Panc1 (cell line): ENCODE results near the gene GPR107. TPM values are rescaled to one million over a fixed set of nuclear protein-coding genes. Genes with fewer than 3 reads are reported as not detected.

ENCODE experiments used
- ATAC-seq: fragments of 200-7000 bp; cut with Tn5 transposase; 2 replicates; pipeline ENCODE4 v1.9.1; 2020; ENCODE audit warnings: mild to moderate bottlenecking, moderate library complexity
- BruUV-seq: library from RNA; stranded (reverse); fragments of 400-500 nt; replicated peaks from 2 replicates; lab custom pipeline; 2021; lab: Mats Ljungman, UMichigan
- CTCF ChIA-PET: fragments of 300-600 bp; sonication (Branson Sonifier 250); formaldehyde crosslinking; loops from one replicate; lab custom pipeline; 2022; ENCODE audit warnings: antibody characterized with exemption; lab: Charles Lee
- POLR2A ChIA-PET: fragments of 300-600 bp; sonication (Branson Sonifier 250); formaldehyde crosslinking; loops from one replicate; lab custom pipeline; 2022; ENCODE audit warnings: antibody characterized with exemption; lab: Charles Lee
- DNase-seq: peaks from one replicate; pipeline ENCODE4 v3.0.0-alpha.2; 2010; ENCODE audit warnings: low read depth, low spot score
- H3K27ac ChIP-seq: 2 replicates; pipeline ENCODE4 v1.5.1; 2011; ENCODE audit warnings: mild to moderate bottlenecking, low read length, inconsistent platforms
- H3K27me3 ChIP-seq: fragments of 200-500 bp; sonication (Bioruptor generic); 2 replicates; pipeline ENCODE4 v1.6.0; 2014; ENCODE audit warnings: low read length, inconsistent platforms; ENCODE audit not compliant: control insufficient read depth, insufficient read depth
- H3K36me3 ChIP-seq: fragments of 200-500 bp; sonication (Bioruptor generic); 2 replicates; pipeline ENCODE4 v1.5.1; 2014; ENCODE audit warnings: inconsistent platforms, mild to moderate bottlenecking, low read length, moderate library complexity; ENCODE audit not compliant: control insufficient read depth, insufficient read depth
- H3K4me1 ChIP-seq: 2 replicates; pipeline ENCODE4 v1.5.1; 2011; ENCODE audit warnings: inconsistent platforms, mild to moderate bottlenecking, low read length, moderate library complexity; ENCODE audit not compliant: control insufficient read depth, insufficient read depth
- H3K4me3 ChIP-seq, 2 experiments: 2 replicates each; pipeline ENCODE4 v1.5.1; 2011 to 2012; ENCODE audit warnings: low read depth in 2 of 2, low read length in 2 of 2, mild to moderate bottlenecking in 2 of 2, inconsistent platforms in 1 of 2, moderate library complexity in 1 of 2
- H3K9me3 ChIP-seq: fragments of 200-500 bp; sonication (Bioruptor generic); 2 replicates; pipeline ENCODE4 v1.5.1; 2014; ENCODE audit warnings: low read depth, mild to moderate bottlenecking, inconsistent platforms, low read length, moderate library complexity; ENCODE audit not compliant: control insufficient read depth, insufficient read depth
- POLR2AphosphoS5 ChIP-seq: IDR thresholded peaks from 2 replicates; pipeline ENCODE4 v1.6.1; 2012; ENCODE audit warnings: mild to moderate bottlenecking, low read depth, low read length, moderate library complexity
- SIN3A ChIP-seq: IDR thresholded peaks from 2 replicates; pipeline ENCODE4 v1.6.1; 2012; ENCODE audit warnings: low read depth, mild to moderate bottlenecking, low read length, moderate library complexity, borderline replicate concordance; ENCODE audit not compliant: insufficient read depth
- TCF7L2 ChIP-seq: IDR thresholded peaks from 2 replicates; pipeline ENCODE4 v1.6.1; 2011; ENCODE audit warnings: mild to moderate bottlenecking, low read depth, low read length, inconsistent platforms
- in situ Hi-C: cut with HindIII; loops from 2 replicates; pipeline ENCODE4 v1.10.0; 2016; ENCODE audit warnings: low sequenced_read_pairs, low pct_unique_long_range_greater_than_20kb
- intact Hi-C: fragments of 100-400 bp; cut with micrococcal nuclease; formaldehyde crosslinking; loops from one replicate; pipeline ENCODE4 v1.10.0; 2022; ENCODE audit not compliant: unreplicated experiment
- total RNA-seq: library from RNA; stranded (reverse); gene quantifications from one replicate; pipeline ENCODE4 v1.2.1, GENCODE V29; 2021; ENCODE audit not compliant: unreplicated experiment
- TF ChIP-seq, protein P1 (sequence below): fragments of 450-650 bp; IDR thresholded peaks from 2 replicates; pipeline ENCODE4 v1.5.1; 2017; ENCODE audit warnings: mild to moderate bottlenecking
- TF ChIP-seq, protein P2 (sequence below), 2 experiments: IDR thresholded peaks; 2 replicates each; pipeline ENCODE4 v1.6.1; 2011 to 2012; ENCODE audit warnings: low read depth in 2 of 2, control low read depth in 1 of 2, low read length in 1 of 2, mild to moderate bottlenecking in 1 of 2, moderate library complexity in 1 of 2; ENCODE audit not compliant: insufficient read depth in 1 of 2

GPR107 gene
- total RNA-seq, 1 experiment from 2014 or later, result 43.0 TPM

DNA sequence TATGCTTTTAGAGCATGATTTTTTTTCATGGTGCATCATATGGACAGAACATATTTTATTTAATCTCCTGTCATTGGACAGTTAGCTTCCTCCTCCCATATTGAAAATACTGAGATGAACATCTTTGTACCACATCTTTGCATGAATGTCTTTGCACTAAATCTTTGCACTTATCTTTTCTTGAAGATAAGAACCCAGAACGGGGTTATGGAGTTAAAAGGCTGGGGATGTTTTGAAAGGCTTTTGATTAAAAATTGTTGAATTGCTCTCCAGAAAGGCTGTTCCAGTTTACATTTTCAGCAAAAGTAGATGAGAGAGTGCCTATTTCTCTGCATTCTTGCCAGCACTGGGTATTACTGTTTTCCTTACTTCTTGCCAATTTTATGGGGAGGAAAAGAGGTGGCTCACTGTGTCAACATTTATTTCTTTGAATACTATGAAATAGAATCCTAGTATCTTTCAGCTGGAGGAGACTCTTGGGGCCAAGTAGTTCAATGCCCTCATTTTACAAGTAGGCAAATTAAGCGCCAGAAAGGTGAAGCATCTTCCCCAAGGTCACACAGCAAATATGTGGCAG is 125.7 kb downstream of the GPR107 start:
- no TSS peak for BruUV-seq
- DNase-seq, result no peak
- H3K27ac ChIP-seq, result no peak overlapping the region

DNA sequence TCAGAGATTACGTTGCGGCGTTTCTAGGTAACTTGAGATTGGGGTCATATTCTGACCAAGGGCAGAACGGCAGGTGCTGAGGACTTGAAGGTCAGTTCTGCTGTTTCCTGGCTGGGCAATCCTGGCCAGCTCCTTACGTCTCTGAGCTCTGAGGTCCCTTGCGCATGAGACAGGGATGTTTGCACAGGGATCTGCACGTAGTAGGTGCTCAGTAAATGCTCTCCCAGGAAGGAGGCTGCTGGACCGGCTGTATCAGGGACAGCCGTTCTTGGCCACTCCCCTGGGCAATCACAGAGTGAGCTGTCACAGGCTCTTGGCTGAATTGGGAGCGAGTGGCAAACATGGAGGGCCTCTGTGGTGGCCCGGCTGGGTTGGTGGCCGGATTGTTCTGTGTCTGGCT is 126.8 kb downstream of the GPR107 start:
- no peaks in the 10 kb centered on the region for H3K9me3 ChIP-seq
- no TSS peak for BruUV-seq
- POLR2A ChIA-PET, result no interaction called here
- TF ChIP-seq, protein P1, sequence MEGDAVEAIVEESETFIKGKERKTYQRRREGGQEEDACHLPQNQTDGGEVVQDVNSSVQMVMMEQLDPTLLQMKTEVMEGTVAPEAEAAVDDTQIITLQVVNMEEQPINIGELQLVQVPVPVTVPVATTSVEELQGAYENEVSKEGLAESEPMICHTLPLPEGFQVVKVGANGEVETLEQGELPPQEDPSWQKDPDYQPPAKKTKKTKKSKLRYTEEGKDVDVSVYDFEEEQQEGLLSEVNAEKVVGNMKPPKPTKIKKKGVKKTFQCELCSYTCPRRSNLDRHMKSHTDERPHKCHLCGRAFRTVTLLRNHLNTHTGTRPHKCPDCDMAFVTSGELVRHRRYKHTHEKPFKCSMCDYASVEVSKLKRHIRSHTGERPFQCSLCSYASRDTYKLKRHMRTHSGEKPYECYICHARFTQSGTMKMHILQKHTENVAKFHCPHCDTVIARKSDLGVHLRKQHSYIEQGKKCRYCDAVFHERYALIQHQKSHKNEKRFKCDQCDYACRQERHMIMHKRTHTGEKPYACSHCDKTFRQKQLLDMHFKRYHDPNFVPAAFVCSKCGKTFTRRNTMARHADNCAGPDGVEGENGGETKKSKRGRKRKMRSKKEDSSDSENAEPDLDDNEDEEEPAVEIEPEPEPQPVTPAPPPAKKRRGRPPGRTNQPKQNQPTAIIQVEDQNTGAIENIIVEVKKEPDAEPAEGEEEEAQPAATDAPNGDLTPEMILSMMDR, result no peak
- TF ChIP-seq POLR2AphosphoS5 (no peak), TCF7L2 (no peak), SIN3A (no peak)
- TF ChIP-seq, protein P2, sequence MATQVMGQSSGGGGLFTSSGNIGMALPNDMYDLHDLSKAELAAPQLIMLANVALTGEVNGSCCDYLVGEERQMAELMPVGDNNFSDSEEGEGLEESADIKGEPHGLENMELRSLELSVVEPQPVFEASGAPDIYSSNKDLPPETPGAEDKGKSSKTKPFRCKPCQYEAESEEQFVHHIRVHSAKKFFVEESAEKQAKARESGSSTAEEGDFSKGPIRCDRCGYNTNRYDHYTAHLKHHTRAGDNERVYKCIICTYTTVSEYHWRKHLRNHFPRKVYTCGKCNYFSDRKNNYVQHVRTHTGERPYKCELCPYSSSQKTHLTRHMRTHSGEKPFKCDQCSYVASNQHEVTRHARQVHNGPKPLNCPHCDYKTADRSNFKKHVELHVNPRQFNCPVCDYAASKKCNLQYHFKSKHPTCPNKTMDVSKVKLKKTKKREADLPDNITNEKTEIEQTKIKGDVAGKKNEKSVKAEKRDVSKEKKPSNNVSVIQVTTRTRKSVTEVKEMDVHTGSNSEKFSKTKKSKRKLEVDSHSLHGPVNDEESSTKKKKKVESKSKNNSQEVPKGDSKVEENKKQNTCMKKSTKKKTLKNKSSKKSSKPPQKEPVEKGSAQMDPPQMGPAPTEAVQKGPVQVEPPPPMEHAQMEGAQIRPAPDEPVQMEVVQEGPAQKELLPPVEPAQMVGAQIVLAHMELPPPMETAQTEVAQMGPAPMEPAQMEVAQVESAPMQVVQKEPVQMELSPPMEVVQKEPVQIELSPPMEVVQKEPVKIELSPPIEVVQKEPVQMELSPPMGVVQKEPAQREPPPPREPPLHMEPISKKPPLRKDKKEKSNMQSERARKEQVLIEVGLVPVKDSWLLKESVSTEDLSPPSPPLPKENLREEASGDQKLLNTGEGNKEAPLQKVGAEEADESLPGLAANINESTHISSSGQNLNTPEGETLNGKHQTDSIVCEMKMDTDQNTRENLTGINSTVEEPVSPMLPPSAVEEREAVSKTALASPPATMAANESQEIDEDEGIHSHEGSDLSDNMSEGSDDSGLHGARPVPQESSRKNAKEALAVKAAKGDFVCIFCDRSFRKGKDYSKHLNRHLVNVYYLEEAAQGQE (IDR thresholded peaks at IDR 0.05; ENCODE audit: insufficient read depth in 1 of 2, low read depth in 2 of 2, low read length in 1 of 2), result no peak
- H3K27ac ChIP-seq, result no peak overlapping the region
- intact Hi-C loops (no loop called here), in situ Hi-C loops (no loop called here)
- H3K4me3 ChIP-seq, result no peak overlapping the region
- no peak for DNase-seq
- H3K36me3 ChIP-seq, result no peaks in the 10 kb centered on the region
- ATAC-seq, result no peak
- no peaks in the 10 kb centered on the region for H3K27me3 ChIP-seq
- H3K4me1 ChIP-seq, result peaks cover 19% of the 10 kb centered on the region
- CTCF ChIA-PET, result no interaction called here

More for the DNA sequence above, 125.7 kb downstream of the GPR107 start:
- POLR2A ChIA-PET, result no interaction called here
- Histone ChIP-seq H3K4me3 (no peak overlapping the region), H3K27me3 (no peaks in the 10 kb centered on the region), H3K4me1 (peaks cover 13% of the 10 kb centered on the region), H3K9me3 (no peaks in the 10 kb centered on the region), H3K36me3 (no peaks in the 10 kb centered on the region)
- ATAC-seq, result no peak
- intact Hi-C loops, result no loop called here
- CTCF ChIA-PET, result interaction anchor here (0.6 kb wide), 1 partner anchor 48 kb away, joined by 3 read pairs; no protein-coding TSS in a partner anchor
- in situ Hi-C loops, result no loop called here
- TF ChIP-seq, protein P1, result no peak
